ENCODE data around the gene GCC1. TPM values are rescaled to one million over a fixed set of nuclear protein-coding genes. Genes with fewer than 3 reads are reported as not detected.

Gene GCC1
- 16.4 TPM for total RNA-seq
- long read RNA-seq, full-length matches to known transcripts, result 24 of 25 reads
- long read RNA-seq, partial matches to known transcripts, result 0 of 25 reads
- long read RNA-seq, other reads (novel, unspliced or antisense), result 1 of 25 reads

- peak; percentile 98 for DNase-seq (ENCODE audit: low spot score)
These were observed at the start of gene GCC1 for GRCh38 chr7:127585044-127585953. GCC1 (minus strand) TSS chr7:127585596; CDS start chr7:127585182, 414 bp downstream.

DNA sequence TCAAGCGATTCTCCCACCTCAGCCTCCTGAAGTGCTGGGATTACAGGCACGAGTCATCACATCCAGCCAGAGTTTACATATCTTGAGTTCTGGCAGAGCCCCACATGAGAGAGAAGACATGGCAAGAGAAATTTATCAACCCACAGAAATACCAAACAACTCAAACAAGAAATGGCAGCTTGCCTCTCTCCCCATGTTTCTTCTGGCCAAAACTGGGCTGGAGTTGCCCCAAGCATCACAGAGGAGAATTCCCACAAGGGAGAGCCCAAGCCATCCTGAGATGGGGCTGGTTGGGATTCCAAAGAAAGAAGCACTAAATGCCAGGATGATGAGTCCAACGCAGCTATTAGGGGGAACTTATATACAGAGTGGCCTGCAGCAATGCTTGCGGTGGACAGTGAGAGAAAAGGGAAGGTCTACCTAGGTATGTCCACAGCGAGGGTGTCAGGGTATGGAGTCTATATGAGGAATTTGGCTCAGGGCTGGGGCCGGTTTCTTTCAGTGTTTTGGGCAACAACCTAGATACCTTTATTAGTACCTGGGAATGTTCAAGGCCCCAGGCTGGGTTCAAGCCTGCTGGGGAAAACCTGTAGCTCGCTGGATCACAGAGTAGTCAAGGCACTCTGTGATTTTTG lies 47.0 kb upstream of the GCC1 start:
- no peak for DNase-seq (ENCODE audit: low spot score)

GRCh38 chr7:127629268-127629854 lies 44.0 kb upstream of the GCC1 start:
- DNase-seq (ENCODE audit: low spot score), result no peak

DNA sequence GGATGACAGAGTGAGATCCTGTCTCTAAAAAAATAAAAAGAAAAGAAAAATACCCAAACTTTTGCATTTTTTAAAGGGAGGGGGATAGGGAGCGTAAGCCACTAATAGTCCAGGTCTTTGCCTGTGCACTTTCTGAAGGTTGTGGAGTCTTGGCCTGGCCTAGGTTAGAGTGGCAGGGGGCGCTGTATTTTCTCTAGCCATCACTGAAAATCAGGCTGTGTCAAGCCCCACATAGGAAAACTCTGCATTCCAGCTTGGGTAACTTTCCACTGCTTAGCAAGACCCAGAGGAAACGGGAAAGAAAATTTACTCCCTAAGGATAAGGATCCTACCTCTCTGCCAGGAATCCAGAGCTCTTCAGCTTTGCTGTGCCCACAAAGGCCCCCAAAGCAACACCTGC lies 43.0 kb upstream of the GCC1 start:
- DNase-seq (ENCODE audit: low spot score), result no peak

GRCh38 chr7:127625331-127625730 lies 39.9 kb upstream of the GCC1 start:
- DNase-seq (ENCODE audit: low spot score), result no peak

- no peak for DNase-seq (ENCODE audit: low spot score)
These were observed 35.2 kb upstream of the GCC1 start for GRCh38 chr7:127620406-127621233.

- no peak for DNase-seq (ENCODE audit: low spot score)
These were observed 34.4 kb upstream of the GCC1 start for GRCh38 chr7:127619681-127620405.

- no peak for DNase-seq (ENCODE audit: low spot score)
These were observed 33.4 kb upstream of the GCC1 start for GRCh38 chr7:127618775-127619174.

- no peak for DNase-seq (ENCODE audit: low spot score)
These were observed 32.6 kb upstream of the GCC1 start, which contains the start of gene PAX4 for GRCh38 chr7:127618042-127618441. PAX4 (minus strand) TSS chr7:127618142; CDS start chr7:127615928, 2,214 bp downstream.

DNA sequence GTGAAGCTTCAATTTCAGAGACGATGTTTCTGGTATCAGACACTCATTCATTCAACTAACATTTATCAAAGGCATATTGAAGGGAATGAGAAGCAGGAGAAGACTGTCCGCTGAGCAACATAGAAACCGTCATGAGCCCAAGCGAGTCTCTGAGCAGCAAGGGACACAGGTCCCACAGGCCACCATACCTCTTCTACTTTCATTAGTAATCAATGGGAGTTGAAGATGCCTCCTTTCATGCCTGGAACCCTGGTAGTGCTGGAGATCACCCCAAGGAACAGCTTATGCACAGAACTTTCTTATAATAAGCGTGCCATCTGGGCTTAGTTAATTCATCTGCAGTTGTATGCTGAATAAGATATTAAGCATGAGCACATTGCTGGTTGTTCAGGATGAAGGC lies 31.3 kb upstream of the GCC1 start:
- no peak for DNase-seq (ENCODE audit: low spot score)

GRCh38 chr7:127612263-127612662 lies 26.9 kb upstream of the GCC1 start:
- DNase-seq (ENCODE audit: low spot score), result no peak

DNA sequence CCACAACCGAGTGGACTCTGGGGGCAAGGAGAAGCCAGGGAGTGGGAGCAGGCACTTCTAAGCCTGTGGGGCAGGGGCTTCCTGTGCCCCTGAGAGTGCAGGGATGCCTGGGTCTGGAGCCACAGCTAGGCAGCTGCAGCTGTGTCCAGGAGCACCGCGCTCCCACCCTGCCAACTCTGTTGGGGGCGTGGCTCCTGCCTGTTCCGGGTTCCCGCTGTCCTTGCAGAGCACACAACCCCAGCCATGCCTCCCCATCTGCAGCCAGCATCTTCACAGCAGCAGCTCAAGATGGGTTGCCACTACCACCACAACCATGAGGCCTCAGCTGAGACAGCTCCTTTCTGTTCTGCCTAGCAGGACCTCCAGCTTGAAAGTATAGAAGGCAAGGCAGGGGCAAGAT lies 23.9 kb upstream of the GCC1 start:
- DNase-seq (ENCODE audit: low spot score), result no peak

DNA sequence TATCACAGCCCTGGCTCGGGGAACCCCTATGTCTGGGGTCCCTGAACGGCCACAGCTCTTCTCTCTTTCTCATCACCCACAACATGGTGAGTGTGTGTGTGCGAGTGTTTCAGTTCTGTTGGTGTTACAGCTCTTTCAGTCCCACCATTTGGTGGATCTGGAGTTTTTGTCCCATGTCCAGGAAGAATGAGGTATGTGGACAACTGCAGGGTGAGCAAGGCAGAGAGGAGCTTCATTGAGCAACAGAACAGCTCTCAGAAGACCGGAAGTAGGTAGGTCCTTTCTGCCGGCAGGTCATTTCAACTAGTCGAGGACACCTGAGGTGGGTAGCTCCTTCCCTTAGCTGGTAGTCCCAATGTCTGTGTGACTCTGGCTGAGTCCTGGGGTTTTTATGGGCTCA lies 23.1 kb upstream of the GCC1 start:
- DNase-seq (ENCODE audit: low spot score), result no peak

GRCh38 chr7:127600885-127601284 lies 15.5 kb upstream of the GCC1 start:
- no peak for DNase-seq (ENCODE audit: low spot score)

DNA sequence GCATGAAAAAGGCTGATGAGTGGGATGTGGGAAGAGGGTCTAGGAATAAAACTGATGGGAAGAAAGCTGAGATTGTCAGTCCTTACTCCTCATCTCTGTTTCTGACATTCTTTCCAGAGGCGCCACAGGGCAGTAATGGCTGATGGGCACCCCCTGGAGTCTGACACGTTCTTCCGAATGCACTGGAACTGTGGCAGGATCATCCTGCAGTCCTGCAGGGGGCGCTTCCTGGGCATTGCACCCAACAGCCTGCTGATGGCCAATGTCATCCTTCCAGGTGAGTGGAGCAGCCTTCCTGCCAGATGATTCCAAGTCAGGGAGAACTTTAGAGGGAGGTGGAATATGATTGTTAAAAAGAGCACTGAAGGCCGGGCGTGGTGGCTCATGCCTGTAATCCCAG lies 12.9 kb upstream of the GCC1 start:
- no peak for DNase-seq (ENCODE audit: low spot score)

- no peak for DNase-seq (ENCODE audit: low spot score)
These were observed 10.3 kb upstream of the GCC1 start for GRCh38 chr7:127595737-127596136.

- DNase-seq (ENCODE audit: low spot score), result no peak
These were observed 9.1 kb upstream of the GCC1 start for GRCh38 chr7:127594490-127594889.

DNA sequence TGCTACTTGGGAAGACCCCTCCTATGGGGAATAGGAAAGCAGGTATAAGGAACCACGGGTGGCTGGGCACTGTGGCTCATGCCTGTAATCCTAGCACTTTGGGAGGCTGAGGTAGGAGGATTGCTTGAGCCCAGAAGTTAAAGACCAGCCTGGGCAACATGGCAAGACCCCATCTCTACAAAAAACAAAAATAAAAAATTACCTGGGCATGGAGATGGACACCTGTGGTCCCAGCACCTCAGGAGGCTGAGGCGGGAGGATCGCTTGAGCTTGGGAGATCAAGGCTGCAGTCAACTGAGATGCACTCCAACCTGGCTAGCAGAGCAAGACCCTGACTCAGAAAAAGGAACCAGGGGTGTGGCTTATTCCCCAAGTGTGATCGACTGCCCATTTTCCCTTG lies 7.2 kb upstream of the GCC1 start:
- DNase-seq (ENCODE audit: low spot score), result no peak

DNA sequence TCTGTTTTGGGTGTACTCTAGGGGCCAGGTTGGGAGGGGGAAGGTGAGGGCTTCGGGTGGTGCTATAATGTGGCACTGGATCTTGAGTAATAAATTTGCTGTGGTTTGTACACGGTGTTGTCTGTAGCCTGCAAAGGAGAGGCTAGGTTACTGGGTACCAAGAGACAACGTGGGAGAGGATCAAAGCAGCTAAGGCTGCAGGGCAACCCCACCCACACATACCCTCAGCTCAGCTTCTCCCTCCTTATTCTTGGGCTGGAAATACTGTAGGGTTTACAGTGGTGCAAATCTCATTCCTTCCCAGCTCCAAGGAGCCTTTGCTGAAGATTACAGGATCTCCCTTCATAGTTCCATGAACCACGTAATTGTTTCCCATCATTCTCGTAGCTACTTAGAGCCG lies 6.2 kb upstream of the GCC1 start:
- DNase-seq (ENCODE audit: low spot score), result no peak

GRCh38 chr7:127591189-127591588 lies 5.8 kb upstream of the GCC1 start:
- DNase-seq (ENCODE audit: low spot score), result no peak

All from mesenteric fat pad (tissue), 1 donor.